Dermis microvascular lymphatic vessel endothelial cell (primary cell): Measurements from ENCODE around the gene INSIG1. TPM values are rescaled to one million over a fixed set of nuclear protein-coding genes. Genes with fewer than 3 reads are reported as not detected.
A peak's percentile ranks its signal among the peaks of the same experiment; 100 is the strongest.

ENCODE experiments used
- DNase-seq, 2 donors: peaks; one replicate each; pipeline versions ENCODE4 v3.0.0 to v3.0.0-alpha.2; 2010; ENCODE audit warnings: low read depth in 2 of 2
- total RNA-seq: library from RNA; depleted of rRNA; stranded (reverse); fragments of >200 nt; gene quantifications from 2 replicates; pipeline ENCODE4 v1.2.1, GENCODE V29; 2014

INSIG1 gene
- total RNA-seq, 1 donor from 2014 or later = 80.5 TPM

DNA sequence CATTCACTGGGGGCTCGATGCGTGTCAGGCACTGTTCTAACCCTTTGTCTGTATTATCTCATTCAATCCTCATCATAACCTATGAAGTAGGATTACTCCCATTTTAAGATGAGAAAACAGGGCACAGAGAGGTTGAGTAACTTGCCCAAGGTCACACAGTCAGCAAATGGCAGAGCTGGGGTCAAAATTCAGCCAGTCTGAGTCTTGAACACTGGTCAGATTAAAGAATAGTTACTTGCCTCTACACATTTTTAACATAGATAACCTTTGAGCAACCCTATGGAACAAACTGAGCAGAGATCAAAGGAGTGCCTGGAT is 27.2 kb downstream of the INSIG1 start:
- DNase-seq = no peak

DNA sequence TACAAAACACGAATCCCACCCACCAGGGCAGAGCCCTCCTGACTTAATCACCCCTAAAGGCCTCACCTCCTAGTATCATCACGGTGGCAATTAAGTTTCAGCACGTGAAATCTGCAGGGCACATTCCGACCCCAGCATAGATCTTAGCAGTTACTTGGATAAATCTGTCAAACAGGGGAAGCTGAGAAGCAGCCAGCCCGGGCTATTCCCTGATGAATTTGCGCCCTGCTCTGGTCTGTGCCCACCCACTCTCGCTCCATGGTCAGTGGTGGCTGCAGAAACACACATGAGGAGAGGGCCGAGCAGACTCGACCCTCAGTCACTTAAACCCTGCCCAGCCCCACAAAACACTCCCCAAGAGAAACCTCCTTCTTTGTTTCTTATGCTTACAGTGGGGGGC is 28.7 kb downstream of the INSIG1 start:
- DNase-seq = no peak

DNA sequence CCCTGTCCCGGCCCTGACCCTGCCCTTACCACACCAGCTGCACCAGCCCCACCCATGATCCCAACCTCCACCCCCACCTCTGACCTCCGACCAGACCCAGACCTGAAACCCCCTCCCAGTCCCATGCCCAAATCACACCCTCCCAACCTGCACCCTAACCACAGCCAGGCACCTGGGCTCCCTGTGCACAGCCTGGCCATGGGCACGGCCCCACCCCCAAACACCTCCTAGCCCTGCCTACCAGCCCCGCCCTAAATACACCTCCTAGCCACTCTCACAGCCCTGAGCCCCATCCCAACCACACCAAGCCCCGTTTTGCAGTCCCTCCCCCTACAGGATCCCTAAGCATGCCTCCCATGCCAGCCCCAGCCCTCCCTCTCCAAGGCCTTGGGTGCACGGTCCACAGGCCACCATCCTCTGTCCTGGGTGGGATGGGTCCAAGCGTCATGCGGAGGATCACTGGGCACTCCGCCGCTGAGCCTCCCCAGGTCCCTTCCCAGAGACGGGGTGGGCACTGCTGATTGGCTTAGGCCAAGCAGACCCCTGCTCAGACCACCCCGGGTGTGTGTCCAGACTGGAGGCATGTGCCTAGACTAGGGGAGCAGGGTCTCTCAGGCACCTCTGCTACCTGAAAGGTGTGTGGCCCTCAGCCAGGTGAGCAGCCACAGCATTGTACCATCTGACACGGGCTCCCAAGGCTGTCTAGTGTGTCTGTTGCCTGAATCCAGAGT is 30.1 kb downstream of the INSIG1 start:
- no peak for DNase-seq

DNA sequence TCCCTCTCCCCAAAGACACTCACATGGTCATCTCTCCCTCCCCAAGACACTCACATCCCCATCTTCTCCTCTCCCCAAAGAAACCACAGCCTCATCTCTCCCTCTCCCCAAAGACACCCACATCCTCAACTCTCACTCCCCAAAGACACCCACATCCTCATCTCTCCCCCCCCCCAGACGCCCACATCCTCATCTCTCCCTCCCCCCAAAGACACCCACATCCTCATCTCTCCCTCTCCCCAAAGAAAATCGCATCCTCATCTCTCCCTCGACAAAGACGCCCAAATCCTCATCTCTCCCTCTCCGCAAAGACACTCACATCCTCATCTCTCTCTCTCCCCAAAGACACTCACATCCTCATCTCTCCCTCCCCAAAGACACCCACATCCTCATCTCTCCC is 31.5 kb downstream of the INSIG1 start:
- no peak for DNase-seq

DNA sequence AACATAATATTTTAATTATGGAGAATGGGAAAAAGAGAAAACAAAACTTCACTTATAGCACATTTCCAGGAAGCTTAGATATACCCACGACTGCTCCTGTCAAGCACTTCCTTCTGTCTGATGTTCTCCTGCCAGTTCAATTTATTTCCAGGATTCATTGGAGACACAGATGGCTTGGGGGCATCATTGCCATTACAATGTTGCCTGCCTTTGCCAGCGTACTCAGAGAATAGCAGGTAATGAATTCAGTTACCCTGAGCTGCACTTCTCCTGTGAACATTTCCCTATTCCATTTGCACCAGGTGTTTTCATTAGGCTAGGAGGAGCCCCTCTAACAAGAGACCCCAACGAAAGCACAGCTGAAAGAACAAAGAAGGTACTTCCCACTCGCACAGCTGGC is 33.7 kb downstream of the INSIG1 start:
- no peak for DNase-seq

DNA sequence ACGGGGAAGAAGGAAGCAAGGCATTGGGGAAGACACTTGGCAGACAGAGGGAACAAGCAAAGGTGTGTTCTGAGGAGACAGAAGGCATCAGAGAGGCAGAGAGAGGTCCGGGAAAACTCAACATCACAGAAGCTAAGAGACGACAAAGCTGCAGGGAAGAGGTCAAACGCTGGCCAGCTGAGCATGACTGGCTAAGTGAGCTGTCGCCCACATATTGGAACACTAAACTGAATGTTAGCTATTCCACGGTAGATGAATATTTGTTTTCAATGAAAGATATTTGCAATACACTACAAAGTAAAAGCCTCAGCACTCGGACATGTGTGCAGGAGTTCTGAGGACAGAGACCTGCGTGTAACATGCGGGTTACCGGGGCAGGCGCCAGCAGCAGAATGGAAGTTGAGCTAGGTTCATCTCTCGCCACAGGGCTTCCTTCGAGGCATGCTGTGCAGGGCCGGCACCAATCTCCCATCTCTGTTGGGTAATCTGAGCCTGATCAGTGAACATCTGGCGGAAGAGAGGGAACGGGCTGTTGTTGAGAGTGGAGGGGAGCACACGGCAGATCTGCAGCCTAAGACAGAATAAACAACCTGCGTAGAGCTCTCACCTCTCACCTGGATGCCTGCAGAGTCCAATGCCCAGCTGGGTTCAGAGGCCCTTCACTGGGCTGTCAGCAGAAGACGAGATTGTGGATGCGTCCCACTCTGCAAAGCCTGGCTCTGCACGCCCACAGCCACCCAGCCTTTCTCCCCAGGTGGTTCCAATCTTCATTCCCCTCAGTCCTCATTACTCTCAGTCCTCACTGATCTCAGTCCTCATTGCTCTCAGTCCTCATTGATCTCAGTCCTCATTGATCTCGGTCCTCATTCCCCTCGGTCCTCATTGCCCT is 35.9 kb downstream of the INSIG1 start:
- no peak for DNase-seq

DNA sequence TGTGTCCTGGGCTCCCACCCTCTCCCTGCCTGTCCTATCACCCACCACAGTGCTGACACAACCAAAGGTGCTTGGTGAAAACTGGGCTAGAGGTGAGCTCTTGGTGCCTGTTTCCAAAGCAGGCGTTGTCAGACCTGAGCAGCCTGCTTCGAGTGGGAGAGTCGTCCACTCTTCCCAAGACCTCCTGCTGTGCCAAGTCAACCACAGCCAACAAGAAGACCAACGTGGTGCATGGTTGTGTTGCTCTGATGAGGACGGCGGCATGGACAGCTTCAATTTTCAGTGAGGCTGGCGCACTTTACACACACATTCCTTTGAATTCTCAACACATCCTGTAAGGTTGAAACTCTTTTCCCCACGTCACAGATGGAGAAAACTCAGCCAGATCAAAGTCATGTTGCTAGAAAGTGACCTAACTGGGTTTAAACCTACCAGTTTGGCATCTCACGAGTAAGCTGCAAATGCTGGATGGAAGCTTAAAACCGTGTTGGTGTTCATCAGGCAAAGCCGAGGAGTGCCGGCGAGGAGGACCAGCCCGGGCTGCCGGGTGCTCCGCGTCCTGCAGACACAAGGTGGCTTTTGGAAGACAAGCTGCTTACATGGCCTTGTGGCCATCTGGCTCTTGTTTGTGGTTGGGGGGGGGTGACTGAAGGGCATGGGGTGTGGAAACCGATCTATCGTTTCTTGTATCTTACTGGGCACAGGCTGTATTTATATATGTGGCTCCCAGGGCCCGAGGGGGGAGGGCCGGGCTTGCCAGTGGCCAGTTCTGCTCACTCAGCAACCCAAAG is 39.3 kb downstream of the INSIG1 start:
- no peak for DNase-seq

DNA sequence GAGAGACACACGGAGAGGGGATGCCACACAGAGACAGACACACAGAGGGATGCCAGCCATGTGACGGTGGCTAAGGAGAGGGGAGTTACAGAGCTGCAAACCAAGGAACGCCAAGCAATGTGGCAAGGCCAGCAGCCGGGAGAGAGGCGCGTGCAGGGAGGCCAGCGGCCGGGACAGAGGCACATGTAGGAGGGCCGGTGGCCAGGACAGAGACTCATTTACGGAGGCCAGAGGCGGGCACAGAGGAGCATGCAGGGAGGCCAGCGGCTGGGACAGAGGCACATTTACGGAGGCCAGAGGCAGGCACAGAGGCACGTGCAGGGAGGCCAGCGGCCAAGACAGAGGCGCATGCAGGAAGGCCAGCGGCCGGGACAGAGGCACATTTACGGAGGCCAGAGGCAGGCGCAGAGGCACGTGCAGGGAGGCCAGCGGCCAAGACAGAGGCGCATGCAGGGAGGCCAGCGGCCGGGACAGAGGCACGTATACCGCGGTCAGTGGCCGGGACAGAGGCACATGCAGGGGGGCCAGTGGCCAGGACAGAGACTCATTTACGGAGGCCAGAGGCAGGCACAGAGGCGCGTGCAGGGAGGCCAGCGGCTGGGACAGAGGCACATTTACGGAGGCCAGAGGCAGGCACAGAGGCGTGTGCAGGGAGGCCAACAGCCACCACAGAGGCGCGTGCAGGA is 40.4 kb downstream of the INSIG1 start:
- no peak for DNase-seq

DNA sequence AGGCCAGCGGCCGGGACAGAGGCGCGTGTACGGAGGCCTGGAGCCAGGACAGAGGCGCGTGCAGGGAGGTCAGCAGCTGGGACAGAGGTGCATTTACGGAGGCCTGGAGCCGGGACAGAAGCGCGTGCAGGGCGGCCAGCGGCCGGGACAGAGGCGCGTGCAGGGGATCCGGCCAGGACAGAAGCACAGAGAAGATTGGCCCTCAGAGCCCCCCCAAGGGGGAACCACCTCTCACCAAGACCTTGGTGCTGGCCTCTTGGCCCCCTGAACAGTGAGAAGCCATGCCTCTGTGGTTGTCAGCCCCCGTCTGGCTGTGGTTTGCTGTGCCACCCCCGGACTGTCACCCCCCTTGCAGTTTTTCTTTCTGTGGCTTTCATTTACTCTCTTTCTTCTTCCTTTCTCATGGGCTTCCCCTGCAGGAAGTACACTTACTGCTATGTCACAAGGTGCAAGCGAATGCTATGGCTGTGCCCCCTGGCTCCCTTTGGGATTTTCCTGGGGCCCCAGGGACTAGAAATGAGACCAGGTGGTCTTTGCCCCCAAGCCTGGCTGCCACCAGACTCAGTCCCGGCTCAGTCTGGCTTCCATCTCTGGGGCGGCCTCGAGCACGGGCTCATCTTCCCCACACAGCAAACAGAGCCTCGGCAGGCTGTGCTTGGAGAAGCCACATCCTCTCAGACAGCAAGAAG is 41.1 kb downstream of the INSIG1 start:
- DNase-seq = no peak

DNA sequence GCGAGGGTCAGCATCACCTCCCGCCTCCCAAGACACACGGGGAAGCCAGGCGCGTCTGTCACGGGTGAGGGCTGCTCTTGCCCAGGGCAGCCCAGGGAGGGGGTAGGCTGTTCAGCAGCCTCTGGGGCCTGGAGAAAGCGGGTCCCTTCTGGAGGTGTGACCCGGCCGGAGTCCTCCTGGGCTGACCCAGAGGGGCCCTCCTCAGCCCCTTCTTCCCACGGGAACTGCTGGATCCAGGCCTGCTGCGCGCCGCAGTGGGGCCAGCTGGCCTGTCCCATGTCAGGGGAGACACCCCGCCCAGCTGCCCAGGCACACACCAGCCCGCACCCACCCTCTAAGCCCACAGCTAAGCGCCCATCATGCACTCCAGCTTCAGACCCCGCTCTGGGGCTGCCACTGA is 41.8 kb downstream of the INSIG1 start:
- DNase-seq = no peak

DNA sequence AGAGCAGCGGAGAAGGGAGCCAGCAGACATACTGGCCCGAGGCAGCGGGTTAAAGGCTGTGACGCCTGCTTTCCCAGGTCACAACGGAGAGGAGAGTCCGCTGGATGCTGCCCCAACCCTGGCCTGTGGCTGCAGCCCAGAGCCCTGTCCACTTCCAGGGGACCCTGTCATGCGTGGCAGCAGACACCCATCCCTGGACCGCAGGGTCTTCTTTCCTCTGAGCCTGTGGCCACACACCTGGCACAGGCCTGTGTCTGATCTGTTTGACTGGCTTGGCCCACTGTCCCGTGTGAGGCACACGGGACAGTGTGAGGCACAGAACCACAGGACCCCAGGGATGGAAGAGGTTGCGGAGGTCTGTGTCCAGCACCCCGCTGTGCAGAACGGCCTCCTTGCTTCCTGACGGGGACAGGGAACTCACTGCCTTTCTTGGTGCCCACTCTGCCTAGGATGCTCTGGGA is 42.4 kb downstream of the INSIG1 start:
- DNase-seq = no peak

DNA sequence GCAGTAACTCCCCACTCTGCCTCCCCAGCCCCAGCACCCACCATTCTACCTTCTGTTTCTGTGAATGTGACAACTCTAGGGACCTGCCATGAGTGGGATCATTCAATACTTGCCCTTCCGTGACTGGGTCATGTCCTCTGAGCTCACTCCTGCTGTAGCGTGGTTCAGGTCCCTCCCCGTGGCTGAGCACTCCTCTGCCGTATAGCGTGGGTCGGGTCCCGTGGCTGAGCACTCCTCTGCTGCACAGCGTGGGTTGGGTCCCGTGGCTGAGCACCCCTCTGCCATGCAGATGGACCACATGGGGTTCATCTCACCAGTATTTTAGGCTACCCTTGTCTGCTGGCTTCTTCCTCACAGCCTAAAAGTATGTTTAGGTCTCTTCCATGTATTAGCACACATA is 43.0 kb downstream of the INSIG1 start:
- no peak for DNase-seq

DNA sequence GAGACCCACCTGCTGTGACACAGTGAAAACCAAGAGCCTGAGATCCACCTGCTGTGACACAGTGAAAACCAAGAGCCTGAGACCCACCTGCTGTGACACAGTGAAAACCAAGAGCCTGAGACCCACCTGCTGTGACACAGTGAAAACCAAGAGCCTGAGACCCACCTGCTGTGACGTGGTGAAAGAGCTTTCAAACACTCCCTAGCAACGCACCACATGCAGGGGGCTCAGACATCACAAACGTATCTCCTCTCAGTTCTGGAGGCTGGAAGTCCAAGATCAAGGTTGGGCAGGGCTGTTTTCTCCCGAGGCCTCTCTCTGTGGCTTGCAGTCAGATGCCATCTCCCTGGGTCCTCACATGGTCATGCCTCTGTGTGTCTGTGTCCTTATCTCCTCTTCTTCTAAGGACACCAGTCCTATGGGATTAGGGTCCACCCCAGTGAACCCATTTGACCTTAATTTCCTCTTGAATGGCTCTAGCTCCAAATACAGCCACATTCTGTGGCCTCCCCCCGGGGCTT is 43.8 kb downstream of the INSIG1 start:
- no peak for DNase-seq

DNA sequence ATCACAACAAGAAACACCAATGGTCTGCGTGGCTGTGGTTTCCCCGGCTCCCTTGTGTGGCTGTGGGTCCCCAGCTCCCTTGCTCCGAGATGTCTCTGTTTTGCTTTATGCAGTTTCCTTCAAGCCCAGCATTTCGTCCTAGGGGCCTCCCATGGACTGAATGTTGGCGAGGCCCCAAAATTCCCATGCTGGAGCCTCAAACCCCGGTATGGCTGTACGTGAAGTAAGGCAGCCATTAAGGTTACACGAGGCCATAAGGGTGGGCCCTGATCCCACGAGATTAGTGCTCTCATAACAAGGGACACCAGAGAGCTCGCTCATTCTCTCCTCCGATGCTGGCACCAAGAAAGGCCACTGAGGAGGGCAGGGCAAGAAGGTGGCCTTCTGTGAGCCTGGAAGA is 44.6 kb downstream of the INSIG1 start:
- DNase-seq = no peak

DNA sequence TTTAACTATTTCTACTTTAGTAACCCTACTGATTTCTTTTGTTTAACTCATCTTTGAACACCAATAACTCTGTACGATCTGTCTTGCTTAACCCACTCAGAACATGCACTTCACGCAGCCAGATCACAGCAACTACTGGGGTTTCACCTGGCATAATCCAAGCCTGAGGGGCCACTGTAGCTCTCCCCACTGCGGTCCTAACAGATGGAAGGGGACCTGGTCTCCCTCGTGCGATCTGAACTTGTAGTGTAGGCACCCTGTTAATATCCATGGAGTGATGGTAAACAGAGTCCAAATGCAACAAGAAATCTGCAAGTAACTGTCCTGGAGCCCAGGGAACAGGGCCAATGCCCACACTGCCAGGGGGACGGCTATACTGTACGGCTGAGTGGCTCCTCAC is 45.5 kb downstream of the INSIG1 start:
- no peak for DNase-seq

DNA sequence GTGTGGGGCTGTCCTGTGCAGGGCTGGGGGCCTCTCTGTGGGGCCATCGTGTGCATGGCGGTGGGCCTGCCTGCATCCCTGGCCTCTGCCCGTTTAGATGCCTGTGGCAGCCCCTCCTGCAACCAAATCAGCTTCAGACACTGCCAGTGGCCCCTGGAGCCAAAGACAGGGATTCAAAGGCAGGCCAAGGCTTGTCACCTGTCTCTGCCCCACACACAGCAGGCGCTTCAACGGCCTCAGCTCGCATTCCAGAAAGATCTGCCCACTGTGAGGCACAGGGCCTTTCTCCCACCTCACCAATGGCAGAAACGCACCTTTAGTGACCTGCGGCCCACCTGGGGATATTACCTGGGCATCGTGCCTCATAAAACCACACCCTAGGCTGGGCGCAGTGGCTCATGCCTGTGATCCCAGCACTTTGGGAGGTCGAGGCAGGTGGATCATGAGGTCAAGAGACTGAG is 46.0 kb downstream of the INSIG1 start:
- DNase-seq = no peak

DNA sequence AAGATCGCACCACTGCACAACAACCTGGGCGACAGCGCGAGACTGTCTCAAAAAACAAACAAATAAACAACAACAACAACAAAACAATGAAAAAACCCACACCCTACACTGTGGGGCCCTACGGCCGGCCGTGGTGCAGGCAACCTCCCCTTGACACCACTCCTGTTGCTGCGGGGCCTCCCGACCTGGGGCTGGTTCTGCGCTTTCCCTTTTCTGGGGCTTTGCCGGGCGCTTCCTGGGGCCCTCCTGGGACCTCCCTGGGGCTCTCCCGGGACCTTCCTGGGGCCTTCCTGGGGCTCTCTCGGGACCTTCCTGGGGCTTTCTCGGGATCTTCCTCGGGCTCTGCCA is 46.6 kb downstream of the INSIG1 start:
- no peak for DNase-seq

DNA sequence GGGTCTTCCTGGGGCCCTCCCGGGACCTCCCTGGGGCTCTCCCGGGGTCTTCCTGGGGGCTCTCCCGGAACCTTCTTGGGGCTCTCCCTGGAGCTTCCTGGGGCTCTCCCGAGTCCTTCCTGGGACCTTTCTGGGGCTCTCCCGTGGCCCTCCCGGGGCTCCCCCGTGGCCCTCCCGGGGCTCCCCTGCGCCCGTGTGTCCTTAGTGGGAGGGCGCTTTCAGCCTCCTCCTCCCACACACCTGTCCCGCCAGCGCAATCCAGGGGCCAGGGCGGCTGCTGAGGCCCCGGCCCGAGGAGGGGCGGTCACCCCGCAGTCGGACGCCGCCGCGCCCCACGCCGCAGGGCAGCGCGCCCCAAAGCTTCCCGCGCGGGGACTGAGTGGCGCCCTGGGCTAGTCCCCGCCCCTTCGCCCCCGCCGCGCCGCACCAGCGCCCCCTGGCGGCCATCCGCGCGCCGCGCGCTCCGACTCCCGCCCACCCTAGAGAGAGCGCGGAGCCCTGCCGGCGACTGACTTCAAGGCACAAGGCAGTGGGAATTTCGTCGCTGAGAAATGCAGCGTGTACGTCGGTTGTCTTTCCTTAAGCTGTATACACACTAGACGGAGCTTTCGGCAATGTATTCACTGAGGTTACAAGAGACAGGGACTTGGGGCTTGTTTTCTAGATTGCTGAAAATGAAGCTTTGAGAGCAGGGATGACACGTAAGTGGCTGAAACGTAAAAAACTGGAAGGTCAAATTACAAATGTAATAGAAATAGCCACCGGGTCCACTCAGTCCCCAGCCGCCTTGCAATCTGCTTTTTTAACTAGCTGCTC is 47.1 kb downstream of the INSIG1 start:
- DNase-seq = peak in 1 of 2 donors; percentile 64

DNA sequence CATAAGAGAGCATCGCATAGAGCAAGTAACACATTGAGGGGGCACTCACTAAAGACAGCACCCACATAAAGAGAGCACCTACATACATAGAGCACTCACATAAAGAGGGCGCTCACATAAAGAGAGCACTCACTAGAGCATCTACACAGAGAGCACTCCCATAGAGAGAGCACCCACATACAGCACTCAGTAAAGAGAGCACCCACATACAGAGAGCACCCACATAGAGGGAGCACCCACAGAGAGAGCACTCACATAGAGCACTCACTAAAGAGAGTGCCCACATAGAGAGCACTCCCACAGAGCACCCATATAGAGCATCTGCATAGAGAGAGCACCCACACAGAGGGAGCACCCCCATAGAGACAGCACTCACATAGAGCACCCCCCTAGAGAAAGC is 47.8 kb downstream of the INSIG1 start:
- DNase-seq = no peak

DNA sequence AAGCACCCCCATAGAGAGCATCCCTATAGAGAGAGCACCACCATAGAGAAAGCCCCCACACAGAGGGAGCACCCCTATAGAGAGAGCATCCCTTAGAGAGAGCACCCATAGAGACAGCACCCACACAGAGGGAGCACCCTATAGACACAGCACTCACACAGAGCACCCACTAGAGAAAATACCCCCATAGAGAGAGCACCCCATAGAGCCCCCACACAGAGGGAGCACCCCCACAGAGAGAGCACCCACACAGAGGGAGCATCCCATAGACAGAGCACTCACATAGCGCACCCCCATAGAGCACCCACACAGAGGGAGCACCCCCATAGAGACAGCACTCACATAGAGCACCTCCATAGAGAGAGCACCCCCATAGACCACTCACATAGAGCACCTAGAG is 48.6 kb downstream of the INSIG1 start:
- DNase-seq = no peak
